Measurements from ENCODE around the gene CSTF3. TPM values are rescaled to one million over a fixed set of nuclear protein-coding genes. Genes with fewer than 3 reads are reported as not detected.

Gene CSTF3
- total and polyA plus RNA-seq, 8 donors: 1.8 to 47.9 (median 11.3) TPM

DNA sequence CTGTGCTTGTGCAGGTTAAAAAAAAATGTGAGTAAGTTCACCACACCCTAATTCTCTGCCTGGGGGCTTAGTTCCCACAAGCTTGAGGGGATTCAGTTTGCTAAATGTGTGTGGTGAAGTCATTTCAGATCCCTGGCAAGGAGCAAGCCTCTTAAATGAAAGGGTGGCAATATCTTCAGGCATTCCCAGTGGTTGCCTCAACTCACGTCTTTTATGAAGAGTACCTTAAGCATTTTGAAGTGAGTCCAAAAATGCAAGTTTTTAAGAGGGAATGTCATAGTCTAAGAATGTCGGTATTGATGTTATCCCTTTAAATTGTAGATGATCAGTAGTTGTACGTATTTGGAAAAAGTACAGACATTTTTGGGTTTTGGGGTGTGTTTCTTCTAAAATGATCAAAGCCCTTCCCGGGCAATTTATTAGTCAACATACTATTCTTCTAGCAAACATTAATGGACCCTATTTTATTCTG lies 117.0 kb downstream of the CSTF3 start:
- Histone ChIP-seq H3K4me3 (no peak overlapping the region), H3K27me3 (no peaks in the 10 kb centered on the region), H3K9me3 (no peaks in the 10 kb centered on the region), H3K36me3 (peaks cover 4 to 48% (median 38%) of the 10 kb centered on the region in 4 donors), H3K27ac (no peak overlapping the region), H3K4me1 (peaks cover 4 to 23% (median 14%) of the 10 kb centered on the region in 4 donors)
- WGBS, 5 donors: 88 to 95% (median 94%) methylated on average over 4 of the region's 4 CpGs
- intact Hi-C loops (cut with DNase I; ENCODE audit: low total_unique reads): no loop called here
- DNase-seq: no peak
- TF ChIP-seq POLR2AphosphoS5 (IDR thresholded peaks at IDR 0.05): no peak
- no peak for TF ChIP-seq EP300 (IDR thresholded peaks at IDR 0.05)
- no peak for TF ChIP-seq POLR2A (IDR thresholded peaks at IDR 0.05)
- TF ChIP-seq, protein P1, sequence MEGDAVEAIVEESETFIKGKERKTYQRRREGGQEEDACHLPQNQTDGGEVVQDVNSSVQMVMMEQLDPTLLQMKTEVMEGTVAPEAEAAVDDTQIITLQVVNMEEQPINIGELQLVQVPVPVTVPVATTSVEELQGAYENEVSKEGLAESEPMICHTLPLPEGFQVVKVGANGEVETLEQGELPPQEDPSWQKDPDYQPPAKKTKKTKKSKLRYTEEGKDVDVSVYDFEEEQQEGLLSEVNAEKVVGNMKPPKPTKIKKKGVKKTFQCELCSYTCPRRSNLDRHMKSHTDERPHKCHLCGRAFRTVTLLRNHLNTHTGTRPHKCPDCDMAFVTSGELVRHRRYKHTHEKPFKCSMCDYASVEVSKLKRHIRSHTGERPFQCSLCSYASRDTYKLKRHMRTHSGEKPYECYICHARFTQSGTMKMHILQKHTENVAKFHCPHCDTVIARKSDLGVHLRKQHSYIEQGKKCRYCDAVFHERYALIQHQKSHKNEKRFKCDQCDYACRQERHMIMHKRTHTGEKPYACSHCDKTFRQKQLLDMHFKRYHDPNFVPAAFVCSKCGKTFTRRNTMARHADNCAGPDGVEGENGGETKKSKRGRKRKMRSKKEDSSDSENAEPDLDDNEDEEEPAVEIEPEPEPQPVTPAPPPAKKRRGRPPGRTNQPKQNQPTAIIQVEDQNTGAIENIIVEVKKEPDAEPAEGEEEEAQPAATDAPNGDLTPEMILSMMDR (IDR thresholded peaks at IDR 0.05): no peak

- no peak overlapping the region for H3K27ac ChIP-seq
- no peaks in the 10 kb centered on the region for H3K9me3 ChIP-seq
- peaks cover 4 to 43% (median 33%) of the 10 kb centered on the region in 4 donors for H3K36me3 ChIP-seq
- no peak for DNase-seq
- intact Hi-C loops (cut with DNase I; ENCODE audit: low total_unique reads): no loop called here
- H3K4me1 ChIP-seq: peaks cover 4 to 26% (median 18%) of the 10 kb centered on the region in 4 donors
- WGBS, 5 donors: 68 to 80% (median 77%) methylated on average over 2 of the region's 2 CpGs
- no peak for TF ChIP-seq POLR2A (IDR thresholded peaks at IDR 0.05)
- no peak for TF ChIP-seq EP300 (IDR thresholded peaks at IDR 0.05)
- TF ChIP-seq POLR2AphosphoS5 (IDR thresholded peaks at IDR 0.05): no peak
- TF ChIP-seq, protein P1 (IDR thresholded peaks at IDR 0.05): no peak
- no peaks in the 10 kb centered on the region for H3K27me3 ChIP-seq
- H3K4me3 ChIP-seq: no peak overlapping the region
Observed at GRCh38 chr11:33043221-33043830, 118.0 kb downstream of the CSTF3 start.

DNA sequence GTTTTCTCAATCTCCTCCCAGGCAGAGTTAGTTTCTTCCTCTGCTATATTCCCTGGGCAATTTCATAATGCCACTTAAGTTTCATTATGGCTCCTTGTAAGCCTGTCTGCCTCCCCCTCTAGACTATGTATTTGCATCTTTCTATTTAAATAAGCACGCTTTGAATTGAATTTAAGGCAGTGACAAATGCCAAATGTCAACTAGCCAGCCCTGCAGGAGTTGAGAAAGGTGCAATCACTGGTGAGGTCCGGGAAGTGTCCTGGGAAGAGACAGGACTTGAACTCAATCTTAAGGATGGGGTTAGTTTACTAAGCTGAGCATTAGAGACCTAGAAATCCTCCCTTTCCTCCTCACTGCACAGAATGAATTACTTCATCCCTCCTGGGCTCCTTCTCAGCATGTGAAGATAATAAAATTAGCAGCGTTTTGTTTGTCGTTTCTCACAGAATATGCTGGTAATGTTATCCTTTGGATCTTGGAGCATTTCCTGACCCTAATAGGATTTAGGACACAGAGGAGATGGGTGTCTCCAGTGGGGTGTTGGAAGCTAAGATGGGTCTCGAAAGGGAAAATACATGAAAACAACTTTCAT lies 120.3 kb downstream of the CSTF3 start:
- H3K27ac ChIP-seq: peak overlapping the region in 2 of 5 donors; percentile 97 to 98
- H3K27me3 ChIP-seq: no peaks in the 10 kb centered on the region
- peak overlapping the region in 3 of 4 donors; percentile 70 to 95 (median 91) for H3K4me3 ChIP-seq
- no peaks in the 10 kb centered on the region for H3K9me3 ChIP-seq
- DNase-seq: no peak
- WGBS, 5 donors: 58 to 68% (median 63%) methylated on average over 5 of the region's 5 CpGs
- H3K4me1 ChIP-seq: peaks cover 4 to 26% (median 18%) of the 10 kb centered on the region in 4 donors
- H3K36me3 ChIP-seq: peaks cover 4 to 23% (median 22%) of the 10 kb centered on the region in 4 donors
- intact Hi-C loops (cut with DNase I; ENCODE audit: low total_unique reads): no loop called here
- TF ChIP-seq POLR2AphosphoS5 (IDR thresholded peaks at IDR 0.05) (no peak), EP300 (IDR thresholded peaks at IDR 0.05) (no peak), POLR2A (IDR thresholded peaks at IDR 0.05) (no peak)
- TF ChIP-seq, protein P1 (IDR thresholded peaks at IDR 0.05): no peak

DNA sequence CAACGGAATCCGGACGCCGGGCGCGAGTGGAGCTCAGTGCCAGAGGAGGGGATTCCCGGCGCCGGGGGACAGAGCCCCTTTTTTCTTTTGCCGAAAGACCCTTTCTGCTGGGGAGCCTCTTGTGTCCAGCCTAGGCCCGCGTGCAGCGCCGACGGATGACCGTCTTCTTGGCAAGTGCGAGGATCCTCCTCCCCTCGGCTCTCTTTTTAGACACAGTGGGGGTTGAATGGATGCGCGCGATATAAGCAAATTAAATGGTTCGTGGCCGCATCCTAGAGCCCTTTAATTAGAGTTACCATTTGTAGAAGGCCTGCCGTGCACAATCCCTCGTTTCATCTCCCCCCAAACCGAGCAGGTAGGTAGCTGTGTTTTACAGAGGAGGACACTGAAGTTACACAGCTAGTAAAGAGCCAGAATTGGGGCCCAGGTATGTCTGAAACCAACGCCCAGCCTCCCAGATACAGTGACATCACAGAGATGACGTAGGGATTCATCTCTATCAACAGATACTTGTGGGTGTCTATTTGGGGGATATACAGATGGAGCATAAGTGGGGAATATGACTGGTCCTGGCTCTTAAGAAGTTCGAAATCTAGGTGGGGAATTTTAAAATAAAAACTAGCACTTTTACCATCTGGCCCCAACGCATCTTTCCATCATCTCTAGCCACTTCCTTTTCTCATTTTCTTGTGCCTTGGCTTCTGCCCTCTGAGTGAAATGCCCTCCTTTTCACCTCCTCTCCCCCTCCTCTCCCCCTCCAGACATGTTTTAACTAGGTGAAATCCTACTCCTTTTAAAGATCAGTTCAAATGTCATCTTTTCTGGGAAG lies 121.0 kb downstream of the CSTF3 start:
- DNase-seq: peak in 1 of 2 donors; percentile 66
- Histone ChIP-seq H3K4me3 (peak overlapping the region; percentile 70 to 95 (median 89)), H3K4me1 (peaks cover 4 to 26% (median 18%) of the 10 kb centered on the region in 4 donors), H3K27ac (peak overlapping the region; percentile 96 to 99 (median 98)), H3K27me3 (no peaks in the 10 kb centered on the region), H3K9me3 (no peaks in the 10 kb centered on the region), H3K36me3 (peaks cover under 1 to 16% (median 15%) of the 10 kb centered on the region in 4 donors)
- WGBS, 5 donors: 6 to 8% (median 6%) methylated on average over 21 to 30 of the region's 30 CpGs
- TF ChIP-seq, protein P1 (IDR thresholded peaks at IDR 0.05): no peak
- TF ChIP-seq EP300 (IDR thresholded peaks at IDR 0.05) (no peak), POLR2AphosphoS5 (IDR thresholded peaks at IDR 0.05) (no peak), POLR2A (IDR thresholded peaks at IDR 0.05) (no peak)
- intact Hi-C loops (cut with DNase I; ENCODE audit: low total_unique reads): no loop called here
